ENCODE results near the gene DIP2C.

Gene DIP2C

DNA sequence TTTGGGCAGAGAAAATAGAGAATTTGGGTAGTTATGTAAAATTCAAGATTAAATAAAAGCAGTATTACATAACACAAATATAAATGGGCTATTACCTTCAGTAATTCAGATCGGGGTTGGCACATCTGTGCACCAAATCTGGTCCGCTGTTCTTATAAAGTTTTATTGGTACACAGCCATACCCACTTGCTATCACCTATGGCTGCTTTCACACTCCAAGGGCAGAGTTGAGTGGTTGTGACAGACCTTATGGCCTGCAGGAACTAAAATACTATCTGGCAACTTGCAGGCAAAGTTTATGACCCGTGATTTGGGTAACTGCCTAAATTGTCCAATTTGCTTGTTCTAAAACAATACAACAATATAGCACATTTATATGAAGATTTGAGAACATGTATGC is 249.3 kb downstream of the DIP2C start:
- Histone ChIP-seq H3K36me3 (no peaks in the 10 kb centered on the region), H3K9me3 (ENCODE audit: severe bottlenecking) (no peaks in the 10 kb centered on the region), H3K27ac (no peak overlapping the region), H3K27me3 (ENCODE audit: insufficient read depth, low read depth, severe bottlenecking) (no peaks in the 10 kb centered on the region), H3K4me3 (ENCODE audit: low read depth, low read length) (no peak overlapping the region)
- DNase-seq, result no peak
- no peak for TF ChIP-seq CTCF (IDR thresholded peaks at IDR 0.05; ENCODE audit: low read depth, low read length)

GRCh38 chr10:437698-438490 is 251.6 kb downstream of the DIP2C start:
- no peak for TF ChIP-seq CTCF (IDR thresholded peaks at IDR 0.05; ENCODE audit: low read depth, low read length)
- Histone ChIP-seq H3K4me3 (ENCODE audit: low read depth, low read length) (no peak overlapping the region), H3K9me3 (ENCODE audit: severe bottlenecking) (no peaks in the 10 kb centered on the region), H3K27ac (no peak overlapping the region), H3K36me3 (no peaks in the 10 kb centered on the region), H3K27me3 (ENCODE audit: insufficient read depth, low read depth, severe bottlenecking) (no peaks in the 10 kb centered on the region)
- no peak for DNase-seq

DNA sequence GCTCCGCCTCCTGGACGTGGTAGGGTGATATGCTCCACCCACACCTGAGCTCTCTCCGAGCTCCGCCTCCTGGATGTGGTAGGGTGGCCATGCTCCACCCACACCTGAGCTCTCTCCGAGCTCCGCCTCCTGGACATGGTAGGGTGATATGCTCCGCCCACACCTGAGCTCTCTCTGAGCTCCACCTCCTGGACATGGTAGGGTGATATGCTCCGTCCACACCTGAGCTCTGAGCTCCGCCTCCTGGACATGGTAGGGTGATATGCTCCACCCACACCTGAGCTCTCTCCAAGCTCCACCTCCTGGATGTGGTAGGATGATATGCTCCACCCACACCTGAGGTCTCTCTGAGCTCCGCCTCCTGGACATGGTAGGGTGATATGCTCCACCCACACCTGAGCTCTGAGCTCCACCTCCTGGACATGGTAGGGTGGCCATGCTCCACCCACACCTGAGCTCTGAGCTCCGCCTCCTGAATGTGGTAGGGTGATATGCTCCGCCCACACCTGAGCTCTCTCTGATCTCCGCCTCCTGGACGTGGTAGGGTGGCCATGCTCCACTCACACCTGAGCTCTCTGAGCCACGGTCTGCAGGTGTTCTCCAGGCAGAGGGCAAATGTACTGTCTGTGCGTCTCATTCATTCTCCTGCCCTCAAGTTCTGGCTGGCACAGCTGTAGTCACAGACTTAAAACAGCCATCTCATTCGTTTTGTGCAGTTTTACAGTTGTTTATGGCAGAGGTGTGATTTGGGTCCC is 252.4 kb downstream of the DIP2C start:
- H3K27me3 ChIP-seq (ENCODE audit: insufficient read depth, low read depth, severe bottlenecking), result no peaks in the 10 kb centered on the region
- no peaks in the 10 kb centered on the region for H3K9me3 ChIP-seq (ENCODE audit: severe bottlenecking)
- H3K36me3 ChIP-seq, result no peaks in the 10 kb centered on the region
- no peak for TF ChIP-seq CTCF (IDR thresholded peaks at IDR 0.05; ENCODE audit: low read depth, low read length)
- H3K27ac ChIP-seq, result no peak overlapping the region
- H3K4me3 ChIP-seq (ENCODE audit: low read depth, low read length), result no peak overlapping the region
- DNase-seq, result no peak

DNA sequence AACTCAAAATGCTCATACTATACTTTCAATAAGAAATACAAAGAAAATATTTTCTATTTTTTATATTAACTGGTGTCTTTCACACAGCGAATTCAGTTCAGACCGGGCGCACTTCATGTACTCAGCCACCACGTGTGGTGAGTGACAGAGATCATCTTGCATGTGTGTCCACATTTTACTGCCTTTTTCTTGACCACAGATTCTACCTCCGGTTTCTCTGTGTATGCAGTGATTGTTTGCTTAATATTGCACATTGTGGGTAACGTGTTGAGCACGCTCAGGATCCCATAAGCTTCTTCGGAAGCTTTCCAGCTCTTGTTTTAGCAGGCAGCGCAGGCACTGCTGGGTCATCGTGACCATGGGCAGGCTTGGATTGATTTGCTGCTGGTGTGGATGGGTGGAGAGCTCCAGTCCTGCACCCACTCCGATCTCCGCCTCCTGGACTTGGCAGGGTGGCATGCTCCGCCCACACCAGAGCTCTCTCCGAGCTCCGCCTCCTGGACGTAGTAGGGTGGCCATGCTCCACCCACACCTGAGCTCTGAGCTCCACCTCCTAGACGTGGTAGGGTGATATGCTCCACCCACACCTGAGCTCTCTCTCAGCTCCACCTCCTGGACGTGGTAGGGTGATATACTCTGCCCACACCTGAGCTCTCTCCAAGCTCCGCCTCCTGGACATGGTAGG is 253.3 kb downstream of the DIP2C start:
- no peak for TF ChIP-seq CTCF (IDR thresholded peaks at IDR 0.05; ENCODE audit: low read depth, low read length)
- Histone ChIP-seq H3K36me3 (no peaks in the 10 kb centered on the region), H3K27ac (no peak overlapping the region), H3K9me3 (ENCODE audit: severe bottlenecking) (no peaks in the 10 kb centered on the region), H3K4me3 (ENCODE audit: low read depth, low read length) (no peak overlapping the region), H3K27me3 (ENCODE audit: insufficient read depth, low read depth, severe bottlenecking) (no peaks in the 10 kb centered on the region)
- no peak for DNase-seq

DNA sequence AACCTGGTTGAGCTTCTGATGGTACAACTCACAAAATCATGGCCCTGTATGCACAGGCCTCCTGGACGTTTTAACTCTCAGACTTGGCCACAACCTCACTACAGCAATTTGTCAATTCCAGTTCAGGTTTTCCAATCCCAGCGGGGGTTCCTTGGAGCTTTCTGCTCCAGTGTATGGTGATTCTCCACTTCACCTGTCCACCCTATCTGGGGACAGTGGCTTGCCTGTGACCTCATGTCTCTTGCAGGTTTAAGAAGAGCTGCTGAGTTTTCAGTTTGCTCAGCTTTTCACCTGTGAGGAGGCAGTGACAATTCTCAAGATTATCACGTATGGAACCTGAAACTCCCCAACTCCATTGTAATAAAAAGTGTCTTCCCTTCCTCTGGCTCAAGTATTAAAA is 254.1 kb downstream of the DIP2C start:
- Histone ChIP-seq H3K27me3 (ENCODE audit: insufficient read depth, low read depth, severe bottlenecking) (no peaks in the 10 kb centered on the region), H3K9me3 (ENCODE audit: severe bottlenecking) (no peaks in the 10 kb centered on the region), H3K27ac (no peak overlapping the region), H3K36me3 (no peaks in the 10 kb centered on the region), H3K4me3 (ENCODE audit: low read depth, low read length) (no peak overlapping the region)
- no peak for DNase-seq
- TF ChIP-seq CTCF (IDR thresholded peaks at IDR 0.05; ENCODE audit: low read depth, low read length), result no peak

Data from WERI-Rb-1 (cell line).